A375 (cell line): Measurements from ENCODE around the gene CRYGC. TPM values are rescaled to one million over a fixed set of nuclear protein-coding genes. Genes with fewer than 3 reads are reported as not detected.

Experiments used
- total RNA-seq: library from RNA; depleted of rRNA; stranded (reverse); fragments of >200 nt; shearing (Covaris generic); gene quantifications from 2 replicates; pipeline ENCODE4 v1.2.3, GENCODE V29; 2014; rRNA removed

The CRYGC gene, protein sequence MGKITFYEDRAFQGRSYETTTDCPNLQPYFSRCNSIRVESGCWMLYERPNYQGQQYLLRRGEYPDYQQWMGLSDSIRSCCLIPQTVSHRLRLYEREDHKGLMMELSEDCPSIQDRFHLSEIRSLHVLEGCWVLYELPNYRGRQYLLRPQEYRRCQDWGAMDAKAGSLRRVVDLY
- total RNA-seq: not detected in 2 replicates

GRCh38 chr2:208129744-208130711 lies at the start of gene CRYGC:
CRYGC (minus strand) TSS chr2:208129828; CDS start chr2:208129792, 36 bp downstream.

DNA sequence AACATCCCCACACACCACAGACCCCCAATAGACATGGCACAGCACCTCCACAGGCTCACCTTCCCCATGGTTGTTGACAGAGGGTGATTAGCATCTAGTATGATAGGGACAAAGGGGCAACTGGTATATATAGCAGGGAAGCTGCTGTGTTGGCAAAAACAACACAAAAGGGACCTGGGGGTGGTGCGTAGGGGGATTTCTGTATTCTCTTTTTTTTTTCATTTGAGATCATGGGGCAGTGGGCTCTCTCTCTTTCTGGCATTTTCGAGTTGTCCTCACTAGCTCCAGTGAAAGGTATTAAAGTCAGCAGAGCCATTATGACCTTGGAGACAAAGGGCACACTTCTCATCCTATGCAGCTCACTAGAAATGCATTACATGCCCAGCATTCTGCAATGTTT lies 33.9 kb upstream of the CRYGC start, which contains the start of gene CRYGA:
Gene CRYGA, minus strand, starts transcription at position 101 of the 400 bp plus-strand sequence. Its CDS starts 33 bp downstream, at position 68.

DNA sequence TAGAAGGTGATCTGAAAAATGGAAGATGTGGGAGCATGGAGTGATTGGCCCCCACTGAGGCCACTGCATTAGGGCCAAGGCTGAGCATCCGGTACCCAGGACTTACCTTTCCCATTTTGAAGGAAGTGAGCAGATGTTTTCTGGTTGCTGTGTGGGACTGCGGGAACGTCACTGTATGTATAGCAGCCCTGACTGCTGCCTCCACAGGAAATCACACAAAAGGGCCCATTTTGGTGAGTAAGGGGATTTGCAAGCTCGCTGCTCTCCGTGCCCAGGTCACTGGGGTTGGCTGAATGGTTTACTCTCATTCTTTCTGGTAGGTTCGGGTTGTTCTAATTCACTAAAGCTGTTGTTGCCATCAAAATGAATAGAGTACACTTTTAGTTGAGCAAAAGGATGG lies 16.4 kb upstream of the CRYGC start, which contains the start of gene CRYGB:
Gene CRYGB, minus strand, starts transcription at position 153 of the 400 bp plus-strand sequence. Its CDS starts 38 bp downstream, at position 115.

DNA sequence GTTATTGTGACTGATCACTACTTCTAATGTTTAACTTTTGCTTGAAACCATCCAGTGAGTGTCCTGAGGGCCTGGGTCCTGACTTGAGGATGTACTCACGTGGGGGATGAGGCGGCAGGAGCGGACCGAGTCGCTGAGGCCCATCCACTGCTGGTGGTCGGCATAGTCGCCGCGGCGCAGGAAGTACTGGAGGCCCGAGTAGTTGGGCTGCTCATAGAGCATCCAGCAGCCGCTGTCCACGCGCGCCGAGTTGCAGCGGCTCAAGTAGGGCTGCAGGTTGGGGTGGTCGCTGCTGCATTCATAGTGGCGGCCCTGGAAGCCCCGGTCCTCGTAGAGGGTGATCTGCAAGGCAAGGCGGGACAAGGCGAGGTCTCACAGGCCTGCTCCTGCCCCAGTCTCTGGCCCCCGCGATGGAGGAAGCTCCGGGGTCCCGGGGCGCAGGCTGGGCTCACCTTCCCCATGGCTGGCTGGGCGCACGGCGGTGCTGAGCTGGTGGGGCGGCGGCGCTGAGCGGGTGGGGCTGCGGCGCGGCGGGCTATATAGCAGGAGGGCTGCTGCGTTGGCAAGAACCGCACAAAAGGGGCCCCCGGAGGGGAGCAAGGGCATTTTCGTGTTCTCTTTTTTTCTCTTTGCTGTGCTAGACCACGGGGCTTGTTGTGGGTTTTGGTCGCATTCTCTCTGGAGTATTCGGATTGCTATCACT lies 5.5 kb downstream of the CRYGC start, which contains the start of gene CRYGD:
Gene CRYGD, minus strand, starts transcription at position 512 of the 703 bp plus-strand sequence. Its CDS starts 51 bp downstream, at position 461.

Other genes with a start within 250 kb of the CRYGC start
- 4.0 and 5.8 TPM in 2 replicates for gene PLEKHM3, start 104.3 kb downstream of the CRYGC start, total RNA-seq
- gene CRYGD, start 5.3 kb downstream of the CRYGC start, total RNA-seq: not detected in 2 replicates
- not detected in 2 replicates for gene CRYGB, start 16.3 kb upstream of the CRYGC start, total RNA-seq
- gene CRYGA, start 33.8 kb upstream of the CRYGC start, total RNA-seq: not detected in 2 replicates
- gene C2orf80, start 60.2 kb upstream of the CRYGC start, total RNA-seq: not detected in 2 replicates
- 45.0 and 45.1 TPM in 2 replicates for gene IDH1, start 125.2 kb upstream of the CRYGC start, total RNA-seq
- gene PIKFYVE, start 136.4 kb upstream of the CRYGC start, total RNA-seq: 16.6 and 17.1 TPM in 2 replicates